ENCODE results near the gene CEP41.
"Not testable (repeated sequence)": the region's sequence is repeated elsewhere in the genome, so short reads cannot be mapped to it uniquely, and the experiment has no call there.

The CEP41 gene

DNA sequence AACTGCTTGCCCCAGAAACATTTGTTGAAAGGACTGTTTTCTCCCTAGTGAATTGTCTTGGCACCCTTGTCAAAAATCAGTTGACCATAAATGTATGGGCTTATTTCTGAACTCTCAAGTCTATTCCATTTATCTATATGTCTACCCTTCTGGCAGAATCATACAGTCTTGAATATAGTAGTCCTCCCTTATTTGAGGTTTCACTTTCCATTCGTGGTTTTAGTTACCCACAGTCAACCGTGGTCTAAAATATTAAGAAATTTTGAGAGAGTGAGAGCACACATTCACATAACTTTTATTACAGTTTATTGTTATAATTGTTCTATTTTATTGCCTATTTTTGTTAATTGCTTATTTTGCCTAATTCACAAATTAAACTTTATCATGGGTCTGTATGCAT lies 17.4 kb upstream of the CEP41 start:
- FAIRE-seq = no peak

DNA sequence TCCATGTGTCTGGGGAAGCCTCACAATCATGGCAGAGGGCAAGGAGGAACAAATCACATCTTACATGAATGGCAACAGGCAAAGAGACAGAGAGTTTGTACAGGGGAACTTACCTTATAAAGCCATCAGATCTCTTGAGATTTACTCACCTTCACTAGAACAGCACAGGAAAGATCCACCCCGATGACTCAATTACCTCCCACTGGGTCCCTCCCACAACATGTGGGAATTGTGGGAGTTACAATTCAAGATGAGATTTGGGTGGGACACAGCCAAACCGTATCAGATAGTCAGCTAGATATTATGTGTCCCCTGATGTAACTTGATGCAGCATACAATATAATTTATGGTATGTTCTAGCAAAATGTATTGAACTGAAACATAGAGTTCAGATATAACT lies 14.1 kb upstream of the CEP41 start:
- FAIRE-seq = no peak

DNA sequence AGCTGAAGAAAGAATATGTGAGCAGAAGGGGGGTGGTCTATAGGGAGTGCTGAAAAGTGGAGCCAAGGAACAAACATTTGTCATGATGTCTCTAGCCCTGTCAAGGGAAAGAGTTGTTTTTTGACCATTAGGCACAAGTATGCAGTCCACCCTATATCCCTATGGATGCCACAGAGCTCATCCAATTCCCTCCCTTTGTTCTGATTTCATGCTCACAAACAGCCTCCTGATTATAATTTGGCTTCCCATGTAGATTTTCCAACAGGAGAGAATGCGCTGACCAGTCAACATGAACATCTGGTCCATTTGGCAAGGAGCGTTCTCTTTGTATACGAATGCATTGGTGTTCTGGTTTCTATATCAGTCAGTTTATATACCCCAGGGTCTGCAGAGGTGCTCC lies 12.1 kb upstream of the CEP41 start:
- FAIRE-seq = no peak

DNA sequence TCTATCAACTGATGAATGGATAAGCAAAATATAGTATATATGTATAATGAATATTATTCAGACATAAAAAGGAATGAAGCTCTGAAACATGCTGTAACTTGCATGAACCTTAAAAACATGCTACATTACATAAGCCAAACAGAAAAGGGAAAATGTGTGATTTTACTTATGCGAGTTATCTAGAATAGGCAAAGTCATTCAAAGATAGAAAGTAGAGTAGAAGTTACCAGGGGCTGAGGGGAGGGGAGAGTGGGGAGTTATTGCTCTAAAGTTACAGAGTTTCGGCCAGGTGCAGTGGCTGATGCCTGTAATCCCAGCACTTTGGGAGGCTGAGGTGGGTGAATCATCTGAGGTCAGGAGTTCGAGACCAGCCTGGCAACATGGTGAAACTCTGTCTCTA lies 10.5 kb upstream of the CEP41 start:
- FAIRE-seq = not testable (repeated sequence)

DNA sequence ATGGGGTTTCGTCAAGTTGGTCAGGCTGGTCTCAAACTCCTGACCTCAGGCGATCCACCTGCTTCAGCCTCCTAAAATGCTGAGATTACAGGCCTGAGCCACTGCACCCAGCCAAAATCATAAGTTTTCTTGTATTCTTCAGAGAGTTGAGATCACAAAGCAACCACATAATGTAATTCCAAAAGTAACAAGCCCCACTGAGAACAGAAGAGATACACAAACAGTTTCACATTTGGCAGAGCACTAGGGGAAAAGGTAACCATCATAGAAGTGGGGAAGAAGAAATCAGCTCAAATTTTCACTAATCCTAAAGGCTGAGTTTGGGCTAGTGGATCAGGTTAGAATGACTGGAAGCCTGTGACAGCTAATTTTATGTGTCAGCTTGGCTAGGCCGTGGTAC lies 5.4 kb upstream of the CEP41 start:
- no peak for FAIRE-seq

DNA sequence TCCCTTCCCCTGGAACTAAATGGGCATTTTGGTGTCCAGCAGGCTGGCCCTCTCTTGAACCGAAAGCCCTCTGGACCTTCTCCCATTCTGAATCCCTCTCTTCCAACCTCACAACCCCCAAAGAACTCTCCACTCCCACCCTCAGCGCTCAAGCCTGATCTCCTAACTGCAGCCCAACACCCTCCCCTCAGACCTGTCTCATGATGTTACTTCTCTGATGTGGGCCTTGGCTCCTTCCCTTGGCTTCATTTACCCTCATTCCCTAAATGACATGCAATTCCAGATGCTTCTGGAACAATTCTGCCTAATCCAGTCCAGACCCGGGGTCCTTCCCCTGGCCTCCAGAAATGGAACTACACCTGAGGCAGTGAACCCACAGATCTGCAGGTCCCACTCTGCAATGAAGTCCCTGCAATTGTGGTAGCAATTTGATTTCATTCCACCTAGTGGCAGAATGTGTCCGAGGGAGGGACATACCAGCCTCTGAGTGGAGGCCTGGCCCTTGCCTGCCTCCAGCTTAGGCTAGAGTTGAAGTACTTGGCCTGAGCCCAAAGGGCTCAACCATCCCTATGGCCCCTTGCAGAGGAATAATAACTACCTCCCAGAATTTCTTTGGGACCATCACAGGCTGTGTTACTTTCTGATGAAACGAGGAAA lies 4.1 kb upstream of the CEP41 start:
- FAIRE-seq = no peak

DNA sequence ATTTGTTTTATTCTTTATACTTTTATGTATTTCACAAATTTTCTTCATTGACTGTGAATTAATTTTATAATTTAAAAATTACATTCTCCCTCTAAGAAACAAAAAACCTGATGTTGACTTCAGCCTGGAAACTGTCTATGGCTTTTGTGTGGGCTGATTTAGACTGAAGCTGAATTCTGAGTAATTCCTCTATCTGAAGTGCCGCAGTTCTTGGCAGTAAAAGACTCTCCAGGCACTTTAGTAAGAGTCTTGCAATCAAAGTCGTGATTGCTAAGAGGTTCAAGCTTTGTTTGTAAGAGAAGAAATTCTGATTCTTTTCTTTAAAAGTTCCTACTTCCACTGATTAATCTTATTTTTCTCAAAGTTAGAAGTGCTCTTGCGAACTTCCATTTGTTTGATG lies 3.4 kb upstream of the CEP41 start:
- no peak for FAIRE-seq

DNA sequence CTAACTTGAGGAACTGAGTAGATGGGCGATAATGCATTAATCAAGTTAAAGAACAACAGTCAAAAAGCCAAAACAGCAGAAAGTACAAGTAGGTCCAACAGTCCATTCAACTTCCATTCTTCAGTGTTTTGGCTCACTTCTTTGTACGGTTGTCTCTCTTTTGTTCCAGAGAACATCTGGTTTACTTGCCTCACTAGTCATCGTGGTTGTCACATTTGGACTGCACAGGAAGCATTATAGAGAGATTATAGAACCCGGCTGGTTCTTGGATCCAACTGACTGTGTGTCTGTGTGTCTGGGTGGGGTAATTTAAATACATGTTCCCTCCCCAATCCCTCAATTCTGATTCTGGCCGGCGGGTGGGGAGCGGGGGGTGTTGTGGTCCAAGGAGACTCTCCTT lies 1.8 kb upstream of the CEP41 start:
- no peak for FAIRE-seq

DNA sequence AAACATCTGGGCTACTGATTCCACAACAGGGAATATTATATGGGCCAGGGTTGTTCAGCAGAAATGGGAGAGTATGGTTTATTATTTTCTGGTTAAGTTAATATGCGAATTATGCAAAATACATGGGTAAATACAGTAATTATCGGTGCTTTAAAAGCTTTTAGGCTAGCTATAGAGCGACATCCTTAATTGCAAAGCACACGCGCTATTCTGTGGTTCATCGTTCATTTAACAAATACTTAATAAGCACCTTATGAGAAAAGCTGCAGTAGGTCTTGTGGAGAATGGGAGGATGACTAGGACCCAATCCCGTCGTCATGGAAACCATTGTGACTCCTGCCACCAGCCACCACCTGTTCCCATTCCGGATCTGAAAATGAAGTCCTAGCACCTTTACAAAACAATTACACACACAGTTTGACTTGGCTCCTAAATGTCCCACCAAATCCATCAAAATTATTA lies 623 bp upstream of the CEP41 start:
- FAIRE-seq = no peak

DNA sequence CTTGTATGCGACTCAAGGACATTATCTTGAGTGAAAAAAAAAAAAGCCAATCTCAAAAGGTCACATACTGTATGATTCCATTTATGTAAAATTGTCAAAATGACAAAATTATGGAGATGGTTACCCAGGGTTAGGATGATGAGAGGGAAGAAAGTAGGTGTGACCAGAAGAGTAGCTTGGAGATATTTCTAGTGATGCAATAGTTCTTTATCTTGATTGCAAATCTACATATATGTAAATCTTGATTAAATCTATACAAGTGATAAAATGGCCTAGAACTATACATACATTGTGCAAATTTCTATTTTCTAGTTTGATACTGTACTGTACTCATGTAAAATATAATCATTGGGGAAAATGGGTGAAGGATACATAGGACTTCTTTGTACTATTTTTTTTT lies 4.6 kb downstream of the CEP41 start:
- FAIRE-seq = no peak

DNA sequence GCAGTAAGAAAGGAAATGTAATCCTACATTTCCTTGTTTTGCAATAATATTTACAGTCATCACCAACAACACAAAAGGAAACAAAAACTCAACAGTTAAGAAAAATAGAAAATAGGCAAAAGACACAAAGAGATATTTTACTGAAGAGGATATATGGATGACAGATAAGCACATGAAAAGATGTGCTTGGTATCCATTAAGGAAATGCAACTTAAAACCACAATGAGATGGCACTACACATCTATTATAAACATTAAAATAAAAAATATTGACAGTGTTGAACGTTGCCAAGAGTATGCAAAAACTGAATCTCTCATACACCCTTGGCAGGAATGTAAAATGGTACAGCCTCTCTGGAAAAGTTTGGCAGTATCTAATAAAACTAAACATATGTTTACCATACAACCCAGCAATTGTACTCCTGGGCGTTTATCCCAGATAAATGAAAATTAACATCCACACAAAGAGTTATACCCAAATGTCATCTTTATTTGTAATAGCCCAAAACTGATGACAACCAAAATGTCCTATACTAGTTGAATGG lies 5.4 kb downstream of the CEP41 start:
- no peak for FAIRE-seq

DNA sequence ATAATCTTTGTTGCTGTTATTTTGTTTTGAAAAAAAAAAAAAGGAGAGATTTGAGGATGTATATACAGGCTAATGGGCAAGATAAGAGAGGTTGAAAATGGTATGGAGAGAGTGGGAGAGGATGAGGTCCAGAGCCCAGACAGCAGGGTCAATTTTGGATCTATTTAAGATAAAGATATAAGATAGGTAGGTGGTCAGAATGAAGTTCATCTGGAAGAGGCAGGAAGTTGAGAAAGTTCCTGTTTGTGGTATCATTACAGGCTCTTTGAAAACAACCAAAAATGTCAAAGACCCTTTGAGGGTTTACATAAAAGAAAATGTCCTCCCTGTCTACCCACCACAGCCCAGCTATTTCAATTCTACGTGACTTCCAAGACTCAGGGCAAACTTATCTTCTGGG lies 7.5 kb downstream of the CEP41 start:
- no peak for FAIRE-seq

DNA sequence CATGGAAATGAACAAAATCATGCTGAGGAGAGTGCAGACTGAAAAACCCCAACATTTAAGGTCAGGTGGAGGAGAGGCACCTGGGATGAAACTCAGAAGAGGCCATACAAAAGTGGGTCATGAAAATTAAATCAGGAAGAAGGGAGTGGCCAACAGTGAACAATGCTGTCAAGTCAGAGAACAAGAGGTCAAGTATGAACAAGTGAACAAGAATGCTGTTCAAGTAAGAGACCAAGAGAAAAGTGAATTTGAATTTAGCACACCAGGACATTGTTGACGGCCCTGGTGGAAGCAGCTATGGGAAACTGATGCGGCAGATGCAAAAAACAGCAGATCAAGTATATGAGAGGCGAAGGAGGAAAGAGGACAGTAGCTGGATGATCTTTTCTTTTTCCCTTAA lies 7.9 kb downstream of the CEP41 start:
- no peak for FAIRE-seq

DNA sequence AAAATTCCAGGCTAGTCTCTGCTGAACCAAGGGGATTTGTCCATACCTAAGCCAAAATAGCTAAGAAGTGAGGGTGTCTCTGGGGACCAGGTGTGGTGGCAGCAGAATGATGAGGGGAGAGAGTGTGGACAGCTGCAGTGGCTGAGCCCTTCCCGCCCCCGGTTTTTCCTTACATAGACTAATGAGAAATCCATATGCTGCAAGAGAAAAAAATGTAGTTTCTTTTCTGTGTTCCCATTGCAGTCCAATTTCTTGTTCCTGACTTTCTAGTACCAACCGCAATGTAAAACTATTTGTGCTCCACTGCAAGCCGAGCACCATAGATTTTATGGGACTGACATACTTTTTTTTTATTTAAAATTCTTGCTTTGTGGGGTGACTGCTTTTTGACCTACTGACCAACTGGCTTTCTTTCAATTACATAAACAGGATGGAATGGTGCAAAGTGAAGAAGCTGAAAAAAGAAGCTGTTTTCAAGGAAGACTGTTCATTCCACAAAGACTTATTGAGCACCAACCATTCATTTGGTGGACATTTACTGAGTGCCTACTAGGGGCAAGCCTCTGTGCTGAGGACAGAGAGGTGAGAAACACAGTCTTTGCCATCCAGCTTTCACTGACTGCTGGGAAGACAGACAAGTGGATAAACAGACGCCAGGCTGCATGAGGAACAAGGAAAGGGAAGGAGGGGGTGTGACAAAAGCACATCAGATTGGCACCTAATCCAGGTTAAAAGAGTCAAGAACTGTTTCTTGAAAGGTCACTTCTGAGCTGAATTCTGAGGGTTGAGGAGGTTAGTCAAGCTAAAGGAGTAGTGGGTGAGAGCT lies 9.8 kb downstream of the CEP41 start:
- FAIRE-seq = no peak

DNA sequence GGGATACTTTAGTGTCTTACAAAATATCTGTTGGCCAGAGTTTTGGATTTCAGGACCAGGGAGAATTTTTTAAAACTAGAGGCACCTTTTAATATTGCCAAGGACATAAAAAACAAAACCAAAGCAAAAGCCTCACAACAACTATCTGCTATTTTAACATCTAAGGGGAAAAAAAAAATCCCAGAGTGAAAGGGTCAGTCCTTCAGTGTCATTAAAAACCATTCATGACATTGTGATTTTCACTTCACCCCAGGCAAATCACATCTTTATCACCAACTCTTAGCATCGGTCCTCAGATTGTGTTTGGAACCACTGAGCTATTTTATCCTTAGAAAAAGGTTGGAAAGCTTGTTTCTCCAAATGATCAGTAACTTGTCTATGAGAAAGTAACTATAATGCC lies 10.7 kb downstream of the CEP41 start:
- no peak for FAIRE-seq

DNA sequence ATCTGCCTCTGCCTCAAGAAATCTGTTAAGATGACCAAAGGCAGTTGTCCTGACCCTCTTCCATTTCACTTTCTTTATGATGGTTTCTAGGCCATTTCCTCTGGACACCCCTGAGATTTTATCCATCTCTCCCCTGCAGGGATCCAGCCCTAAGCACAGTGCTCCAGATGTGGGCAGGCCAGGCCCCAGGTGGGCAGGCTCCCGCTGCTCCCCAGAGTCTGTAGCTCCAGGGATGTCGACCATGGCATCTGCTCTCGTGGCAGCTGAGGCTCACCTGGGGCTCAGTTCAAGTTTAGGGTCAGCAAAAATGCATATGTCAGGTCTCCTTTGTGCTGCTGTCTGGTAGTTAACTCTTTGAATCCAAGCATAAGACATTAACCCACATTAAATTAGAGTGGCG lies 11.8 kb downstream of the CEP41 start:
- FAIRE-seq = no peak

DNA sequence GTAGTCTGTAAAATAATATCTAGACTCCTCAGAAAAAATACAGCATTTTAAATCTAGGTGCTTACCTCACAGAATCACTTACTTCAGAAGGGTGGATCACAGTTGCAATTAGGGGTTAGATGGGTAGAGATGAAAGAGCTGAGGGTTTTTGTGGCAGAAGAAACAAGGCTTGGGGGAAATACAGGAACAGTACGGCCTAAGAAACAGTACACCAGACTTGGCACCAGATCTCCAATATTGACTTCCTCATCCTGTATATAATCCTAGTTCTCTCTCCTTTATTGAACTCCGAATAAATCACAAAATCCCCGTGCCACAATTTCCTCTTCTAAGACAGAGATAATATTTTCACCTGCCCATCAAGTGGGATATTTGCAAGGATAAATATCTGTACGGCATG lies 14.3 kb downstream of the CEP41 start:
- no peak for FAIRE-seq

DNA sequence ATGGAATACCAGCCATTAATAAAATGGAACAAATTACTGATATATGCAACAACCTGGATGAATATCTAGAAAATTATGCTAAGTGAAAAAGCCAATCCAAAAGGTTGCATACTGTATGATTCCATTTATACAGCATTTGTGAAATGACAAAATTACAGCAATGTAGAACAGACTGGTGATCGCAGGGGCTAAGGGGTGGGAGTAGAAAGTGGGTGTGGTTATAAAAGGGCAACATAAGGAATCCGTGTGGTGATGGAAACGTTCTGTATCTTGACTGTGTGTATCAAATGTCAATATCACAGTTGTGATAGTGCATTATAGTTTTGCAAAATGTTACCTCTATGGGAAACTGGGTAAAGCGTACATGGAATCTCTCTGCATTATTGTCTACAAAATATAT lies 15.0 kb downstream of the CEP41 start:
- no peak for FAIRE-seq

DNA sequence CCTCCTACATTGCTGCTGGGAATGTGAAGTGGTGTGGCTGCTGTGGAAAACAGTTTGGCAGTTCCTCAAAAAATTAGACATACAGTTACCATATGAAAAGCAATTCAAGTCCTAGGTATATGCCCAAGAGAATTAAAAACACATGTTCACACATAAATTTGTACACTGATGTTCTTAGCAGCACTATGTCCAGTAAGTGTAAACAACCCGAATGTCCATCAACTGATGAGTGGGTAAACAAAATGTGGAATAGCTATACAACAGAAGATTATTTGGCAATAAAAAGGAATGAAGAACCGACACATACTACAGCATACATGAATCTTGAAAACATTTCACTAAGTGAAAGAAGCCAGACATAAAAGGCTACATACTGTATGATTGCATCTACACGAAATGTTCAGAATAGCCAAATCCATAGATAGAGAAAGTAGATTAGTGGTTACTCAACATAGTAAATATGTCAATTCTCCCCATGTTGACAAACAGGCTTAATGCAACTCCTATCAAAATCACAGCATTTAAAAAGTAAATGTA lies 17.2 kb downstream of the CEP41 start:
- FAIRE-seq = no peak

DNA sequence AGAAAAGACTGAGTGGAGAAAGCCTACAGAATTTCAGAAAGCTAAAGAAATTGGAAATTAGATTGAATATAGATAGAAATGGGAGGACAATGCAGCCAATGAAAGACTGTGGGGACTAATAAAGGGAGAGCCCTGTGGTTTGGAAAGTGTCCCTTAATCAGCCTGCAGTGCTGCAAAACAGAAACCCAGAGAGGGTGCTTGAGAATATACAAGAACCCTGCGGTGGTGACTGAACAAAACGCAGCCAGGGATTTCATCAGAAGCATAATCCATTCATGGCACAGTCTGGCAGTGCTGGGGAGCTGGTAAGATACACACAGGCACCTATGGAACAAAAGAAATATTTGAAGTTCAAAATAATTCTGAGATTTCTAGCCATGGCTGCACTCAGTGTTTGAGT lies 19.1 kb downstream of the CEP41 start:
- FAIRE-seq = no peak

DNA sequence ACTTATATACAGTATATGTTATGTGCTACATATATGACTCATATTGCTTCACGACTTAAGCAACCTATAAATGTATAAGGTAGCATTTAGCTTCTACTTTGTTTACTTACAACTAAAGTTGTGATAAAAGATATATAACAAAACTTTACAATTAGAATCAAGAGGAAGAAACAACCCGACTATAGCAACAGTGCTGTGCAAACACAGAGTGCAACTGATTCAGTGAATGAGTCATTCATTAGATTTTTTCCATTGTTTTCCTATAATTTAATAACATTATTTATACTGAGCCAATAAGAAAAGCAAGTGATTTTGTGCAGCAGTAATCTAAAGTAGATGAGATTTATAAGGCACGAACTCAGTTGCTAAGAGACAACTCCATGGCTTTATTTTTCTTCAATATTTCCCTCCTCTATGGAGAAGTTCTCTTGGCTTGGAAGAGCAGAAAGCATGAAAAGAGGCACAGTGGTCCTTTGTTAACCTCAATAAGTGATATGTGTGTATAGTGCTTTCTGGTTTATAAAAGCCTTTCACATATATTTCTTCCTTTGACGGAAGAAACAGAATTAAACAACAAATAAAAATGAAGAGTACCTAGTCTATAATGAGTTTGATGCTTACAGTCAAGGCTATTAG lies 19.8 kb downstream of the CEP41 start:
- no peak for FAIRE-seq

DNA sequence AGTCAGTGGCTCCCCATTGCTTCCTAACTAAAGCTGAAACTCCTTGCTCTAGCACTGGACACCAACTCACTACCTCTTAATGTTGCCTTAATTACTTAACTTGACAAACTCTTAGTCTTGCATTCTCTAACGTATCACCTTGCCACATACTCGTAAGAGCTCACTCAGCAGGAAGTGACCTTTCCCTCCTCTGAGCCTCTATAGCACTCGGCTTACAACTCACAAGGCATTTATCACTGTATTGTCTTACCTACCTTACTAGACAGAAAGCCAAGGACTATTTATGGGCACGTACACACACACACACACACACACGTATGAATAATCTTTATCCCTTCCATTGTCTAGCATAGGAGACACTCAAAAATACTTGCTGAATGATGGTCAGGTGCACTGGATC lies 21.2 kb downstream of the CEP41 start:
- FAIRE-seq = no peak

DNA sequence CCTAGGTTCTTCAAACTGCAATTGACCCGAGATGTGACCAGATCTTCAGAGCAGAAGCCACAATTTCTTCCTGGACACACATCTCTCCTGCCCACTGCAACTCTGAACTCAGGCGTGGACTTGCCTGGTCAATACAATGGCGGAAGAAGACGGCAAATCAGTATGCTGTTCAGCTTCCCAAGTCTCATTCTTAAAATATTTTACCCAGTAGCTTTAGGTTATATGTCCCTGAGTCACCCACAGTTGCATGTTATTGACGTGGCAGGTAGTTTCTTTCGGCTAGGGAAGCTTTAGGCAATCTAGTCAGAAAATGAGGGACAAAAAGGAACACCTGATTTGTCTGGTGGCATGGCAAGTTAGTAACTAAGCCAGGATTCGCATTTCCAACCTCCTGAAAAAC lies 22.5 kb downstream of the CEP41 start:
- FAIRE-seq = no peak

DNA sequence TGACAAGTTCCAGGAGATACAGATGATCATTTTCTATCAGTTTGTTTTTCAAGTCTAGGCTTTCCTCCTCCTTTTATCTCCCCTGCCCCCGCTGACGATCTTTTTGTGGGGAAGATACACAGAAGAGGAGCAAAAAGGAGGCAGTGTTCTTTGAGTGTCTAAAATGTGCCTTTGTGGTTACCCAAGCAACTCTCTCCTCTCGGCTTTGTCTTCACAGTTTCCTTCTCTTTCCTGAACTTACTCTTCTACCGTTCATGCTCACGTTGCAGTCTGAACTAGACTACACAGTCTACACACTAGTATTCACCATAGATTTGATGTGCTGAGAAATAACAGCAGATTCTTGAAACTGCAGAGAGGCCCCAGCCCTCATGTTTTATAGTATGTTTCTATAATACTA lies 23.6 kb downstream of the CEP41 start:
- FAIRE-seq = no peak
